ENCODE data around the gene CHAT. TPM values are rescaled to one million over a fixed set of nuclear protein-coding genes. Genes with fewer than 3 reads are reported as not detected.

Gene CHAT
- polyA plus RNA-seq, 1 donor from 2014 or later: not detected

DNA sequence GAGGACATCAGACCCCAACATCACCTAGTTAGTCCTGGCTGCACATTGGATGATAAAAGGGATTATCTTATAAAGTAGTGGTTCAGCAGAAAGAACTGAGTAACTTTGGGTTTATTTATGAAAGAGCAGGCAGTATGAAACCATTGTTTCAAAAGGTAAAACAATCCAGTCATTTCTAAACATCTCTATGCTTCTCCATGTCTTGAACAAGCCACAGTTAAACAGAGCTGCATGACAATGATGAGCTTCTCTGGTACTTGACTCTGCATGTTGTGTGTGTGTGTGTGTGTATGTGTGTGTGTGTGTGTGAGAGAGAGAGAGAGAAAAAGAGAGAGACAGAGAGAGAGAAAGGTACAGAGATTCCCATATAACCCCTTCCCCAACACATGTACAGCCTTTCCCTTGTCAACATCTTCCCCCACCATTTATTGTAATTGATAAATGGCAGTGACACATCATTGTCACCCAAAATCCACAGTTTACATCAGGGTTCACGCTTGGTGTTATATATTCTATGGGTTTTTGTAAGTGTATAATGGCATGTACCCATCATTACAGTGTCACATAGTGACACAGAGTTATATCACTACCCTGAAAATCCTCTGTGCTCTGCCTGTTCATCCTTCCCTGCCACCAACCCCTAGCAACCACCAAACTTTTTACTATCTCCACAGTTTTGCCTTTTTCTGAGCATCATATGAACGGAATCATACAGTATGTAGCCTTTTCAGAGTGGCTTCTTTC, 36.5 kb upstream of the CHAT start:
- Histone ChIP-seq H3K9ac (ENCODE audit: low read length) (no peak overlapping the region), H4K20me1 (ENCODE audit: insufficient read depth) (no peaks in the 10 kb centered on the region), H3K4me2 (ENCODE audit: low read length) (no peak overlapping the region), H2AFZ (ENCODE audit: low read depth, low read length) (no peak overlapping the region), H3K4me3 (ENCODE audit: low read length) (no peak overlapping the region), H3K9me2 (ENCODE audit: insufficient read depth, low read length) (no peaks in the 10 kb centered on the region), H3K27ac (ENCODE audit: low read length) (no peak overlapping the region), H3K27me3 (ENCODE audit: insufficient read depth, low read depth, low read length) (no peaks in the 10 kb centered on the region), H3F3A (ENCODE audit: insufficient read depth, low read length, poor library complexity, severe bottlenecking) (no peaks in the 10 kb centered on the region), H3K9me3 (ENCODE audit: low read length) (no peaks in the 10 kb centered on the region), H3K79me2 (replicated peaks; ENCODE audit: insufficient read depth, low read length) (no peaks in the 10 kb centered on the region), H3K36me3 (ENCODE audit: insufficient read depth, low read length) (no peaks in the 10 kb centered on the region)
- TF ChIP-seq, protein P1, sequence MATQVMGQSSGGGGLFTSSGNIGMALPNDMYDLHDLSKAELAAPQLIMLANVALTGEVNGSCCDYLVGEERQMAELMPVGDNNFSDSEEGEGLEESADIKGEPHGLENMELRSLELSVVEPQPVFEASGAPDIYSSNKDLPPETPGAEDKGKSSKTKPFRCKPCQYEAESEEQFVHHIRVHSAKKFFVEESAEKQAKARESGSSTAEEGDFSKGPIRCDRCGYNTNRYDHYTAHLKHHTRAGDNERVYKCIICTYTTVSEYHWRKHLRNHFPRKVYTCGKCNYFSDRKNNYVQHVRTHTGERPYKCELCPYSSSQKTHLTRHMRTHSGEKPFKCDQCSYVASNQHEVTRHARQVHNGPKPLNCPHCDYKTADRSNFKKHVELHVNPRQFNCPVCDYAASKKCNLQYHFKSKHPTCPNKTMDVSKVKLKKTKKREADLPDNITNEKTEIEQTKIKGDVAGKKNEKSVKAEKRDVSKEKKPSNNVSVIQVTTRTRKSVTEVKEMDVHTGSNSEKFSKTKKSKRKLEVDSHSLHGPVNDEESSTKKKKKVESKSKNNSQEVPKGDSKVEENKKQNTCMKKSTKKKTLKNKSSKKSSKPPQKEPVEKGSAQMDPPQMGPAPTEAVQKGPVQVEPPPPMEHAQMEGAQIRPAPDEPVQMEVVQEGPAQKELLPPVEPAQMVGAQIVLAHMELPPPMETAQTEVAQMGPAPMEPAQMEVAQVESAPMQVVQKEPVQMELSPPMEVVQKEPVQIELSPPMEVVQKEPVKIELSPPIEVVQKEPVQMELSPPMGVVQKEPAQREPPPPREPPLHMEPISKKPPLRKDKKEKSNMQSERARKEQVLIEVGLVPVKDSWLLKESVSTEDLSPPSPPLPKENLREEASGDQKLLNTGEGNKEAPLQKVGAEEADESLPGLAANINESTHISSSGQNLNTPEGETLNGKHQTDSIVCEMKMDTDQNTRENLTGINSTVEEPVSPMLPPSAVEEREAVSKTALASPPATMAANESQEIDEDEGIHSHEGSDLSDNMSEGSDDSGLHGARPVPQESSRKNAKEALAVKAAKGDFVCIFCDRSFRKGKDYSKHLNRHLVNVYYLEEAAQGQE (IDR thresholded peaks at IDR 0.05; ENCODE audit: borderline replicate concordance): no peak
- TF ChIP-seq EP300 (conservative IDR thresholded peaks at IDR 0.05; ENCODE audit: poor library complexity, severe bottlenecking) (no peak), EZH2 (IDR thresholded peaks at IDR 0.05; ENCODE audit: borderline replicate concordance, insufficient read depth, low read length, poor library complexity, severe bottlenecking) (no peak)

DNA sequence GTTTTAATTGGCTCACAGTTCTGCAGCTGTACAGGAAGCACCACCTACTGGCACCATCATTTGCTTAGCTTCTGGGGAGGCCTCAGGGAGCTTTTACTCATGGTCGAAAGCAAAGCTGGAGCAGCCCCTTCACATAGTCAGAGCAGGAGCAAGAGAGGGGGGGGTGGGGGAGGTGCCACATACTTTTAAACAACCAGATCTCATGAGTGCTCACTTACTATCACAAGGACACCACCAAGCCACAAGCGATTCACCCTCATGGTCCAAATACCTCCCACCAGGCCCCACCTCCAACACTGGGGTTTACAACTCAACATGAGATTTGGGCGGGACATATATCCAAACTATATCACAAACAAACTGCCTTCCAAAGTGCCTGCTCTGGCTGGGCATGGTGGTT, 35.4 kb upstream of the CHAT start:
- no peaks in the 10 kb centered on the region for H3K79me2 ChIP-seq (replicated peaks; ENCODE audit: insufficient read depth, low read length)

DNA sequence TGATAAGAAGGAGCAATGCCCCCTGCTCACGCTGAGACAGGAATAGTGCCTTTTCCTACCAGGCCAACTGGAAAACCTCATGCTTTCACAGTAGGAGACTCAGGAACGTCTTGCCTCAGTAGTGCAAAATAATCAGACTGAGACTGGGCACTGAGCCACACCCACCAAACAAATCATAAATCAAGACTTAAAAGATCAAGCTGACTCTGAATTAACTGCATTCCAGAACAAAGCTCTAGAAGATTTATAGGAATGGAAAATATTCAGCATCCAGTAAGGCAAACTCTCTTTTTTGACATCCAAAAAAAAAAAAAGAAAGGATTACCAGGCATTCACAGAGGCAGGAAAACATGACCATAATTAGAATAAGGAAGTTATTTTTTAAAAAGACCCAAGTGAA, 34.2 kb upstream of the CHAT start:
- H3K4me2 ChIP-seq (ENCODE audit: low read length): no peak overlapping the region
- no peaks in the 10 kb centered on the region for H3K9me2 ChIP-seq (ENCODE audit: insufficient read depth, low read length)
- no peaks in the 10 kb centered on the region for H3K36me3 ChIP-seq (ENCODE audit: insufficient read depth, low read length)
- no peaks in the 10 kb centered on the region for H3K9me3 ChIP-seq (ENCODE audit: low read length)
- H3K27me3 ChIP-seq (ENCODE audit: insufficient read depth, low read depth, low read length): no peaks in the 10 kb centered on the region
- no peaks in the 10 kb centered on the region for H3K79me2 ChIP-seq (replicated peaks; ENCODE audit: insufficient read depth, low read length)
- H3K4me3 ChIP-seq (ENCODE audit: low read length): no peak overlapping the region
- H4K20me1 ChIP-seq (ENCODE audit: insufficient read depth): no peaks in the 10 kb centered on the region
- no peak overlapping the region for H3K27ac ChIP-seq (ENCODE audit: low read length)
- H3F3A ChIP-seq (ENCODE audit: insufficient read depth, low read length, poor library complexity, severe bottlenecking): no peaks in the 10 kb centered on the region
- no peak overlapping the region for H3K9ac ChIP-seq (ENCODE audit: low read length)
- TF ChIP-seq, protein P2, sequence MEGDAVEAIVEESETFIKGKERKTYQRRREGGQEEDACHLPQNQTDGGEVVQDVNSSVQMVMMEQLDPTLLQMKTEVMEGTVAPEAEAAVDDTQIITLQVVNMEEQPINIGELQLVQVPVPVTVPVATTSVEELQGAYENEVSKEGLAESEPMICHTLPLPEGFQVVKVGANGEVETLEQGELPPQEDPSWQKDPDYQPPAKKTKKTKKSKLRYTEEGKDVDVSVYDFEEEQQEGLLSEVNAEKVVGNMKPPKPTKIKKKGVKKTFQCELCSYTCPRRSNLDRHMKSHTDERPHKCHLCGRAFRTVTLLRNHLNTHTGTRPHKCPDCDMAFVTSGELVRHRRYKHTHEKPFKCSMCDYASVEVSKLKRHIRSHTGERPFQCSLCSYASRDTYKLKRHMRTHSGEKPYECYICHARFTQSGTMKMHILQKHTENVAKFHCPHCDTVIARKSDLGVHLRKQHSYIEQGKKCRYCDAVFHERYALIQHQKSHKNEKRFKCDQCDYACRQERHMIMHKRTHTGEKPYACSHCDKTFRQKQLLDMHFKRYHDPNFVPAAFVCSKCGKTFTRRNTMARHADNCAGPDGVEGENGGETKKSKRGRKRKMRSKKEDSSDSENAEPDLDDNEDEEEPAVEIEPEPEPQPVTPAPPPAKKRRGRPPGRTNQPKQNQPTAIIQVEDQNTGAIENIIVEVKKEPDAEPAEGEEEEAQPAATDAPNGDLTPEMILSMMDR (IDR thresholded peaks at IDR 0.05; ENCODE audit: poor library complexity, severe bottlenecking): no peak
- TF ChIP-seq SMC3 (conservative IDR thresholded peaks at IDR 0.05; ENCODE audit: poor library complexity): no peak
- TF ChIP-seq RAD21 (conservative IDR thresholded peaks at IDR 0.05): no peak
- TF ChIP-seq, protein P1 (IDR thresholded peaks at IDR 0.05; ENCODE audit: borderline replicate concordance): no peak
- TF ChIP-seq MXI1 (conservative IDR thresholded peaks at IDR 0.05; ENCODE audit: poor library complexity, severe bottlenecking): no peak
- TF ChIP-seq EP300 (conservative IDR thresholded peaks at IDR 0.05; ENCODE audit: poor library complexity, severe bottlenecking): no peak
- no peak for TF ChIP-seq EZH2 (IDR thresholded peaks at IDR 0.05; ENCODE audit: borderline replicate concordance, insufficient read depth, low read length, poor library complexity, severe bottlenecking)
- no peak for TF ChIP-seq TAF1 (IDR thresholded peaks at IDR 0.05; ENCODE audit: low read depth)
- no peak overlapping the region for H2AFZ ChIP-seq (ENCODE audit: low read depth, low read length)

More for the DNA sequence above, 35.4 kb upstream of the CHAT start:
- no peaks in the 10 kb centered on the region for H3K36me3 ChIP-seq (ENCODE audit: insufficient read depth, low read length)
- no peak overlapping the region for H3K4me3 ChIP-seq (ENCODE audit: low read length)
- TF ChIP-seq MXI1 (conservative IDR thresholded peaks at IDR 0.05; ENCODE audit: poor library complexity, severe bottlenecking): no peak
- no peak for TF ChIP-seq POLR2AphosphoS5 (IDR thresholded peaks at IDR 0.05)
- TF ChIP-seq TAF1 (IDR thresholded peaks at IDR 0.05; ENCODE audit: low read depth): no peak
- TF ChIP-seq SMC3 (conservative IDR thresholded peaks at IDR 0.05; ENCODE audit: poor library complexity): no peak
- H3K9ac ChIP-seq (ENCODE audit: low read length): no peak overlapping the region
- no peaks in the 10 kb centered on the region for H4K20me1 ChIP-seq (ENCODE audit: insufficient read depth)
- no peak overlapping the region for H3K27ac ChIP-seq (ENCODE audit: low read length)
- no peak overlapping the region for H2AFZ ChIP-seq (ENCODE audit: low read depth, low read length)
- no peaks in the 10 kb centered on the region for H3F3A ChIP-seq (ENCODE audit: insufficient read depth, low read length, poor library complexity, severe bottlenecking)
- no peaks in the 10 kb centered on the region for H3K9me3 ChIP-seq (ENCODE audit: low read length)
- H3K4me2 ChIP-seq (ENCODE audit: low read length): no peak overlapping the region
- H3K9me2 ChIP-seq (ENCODE audit: insufficient read depth, low read length): no peaks in the 10 kb centered on the region
- H3K27me3 ChIP-seq (ENCODE audit: insufficient read depth, low read depth, low read length): no peaks in the 10 kb centered on the region

All from neural cell (in vitro differentiated cells).